Measurements from ENCODE around the gene MAOA.
"Not testable (repeated sequence)": the region's sequence is repeated elsewhere in the genome, so short reads cannot be mapped to it uniquely, and the experiment has no call there.

Gene MAOA

DNA sequence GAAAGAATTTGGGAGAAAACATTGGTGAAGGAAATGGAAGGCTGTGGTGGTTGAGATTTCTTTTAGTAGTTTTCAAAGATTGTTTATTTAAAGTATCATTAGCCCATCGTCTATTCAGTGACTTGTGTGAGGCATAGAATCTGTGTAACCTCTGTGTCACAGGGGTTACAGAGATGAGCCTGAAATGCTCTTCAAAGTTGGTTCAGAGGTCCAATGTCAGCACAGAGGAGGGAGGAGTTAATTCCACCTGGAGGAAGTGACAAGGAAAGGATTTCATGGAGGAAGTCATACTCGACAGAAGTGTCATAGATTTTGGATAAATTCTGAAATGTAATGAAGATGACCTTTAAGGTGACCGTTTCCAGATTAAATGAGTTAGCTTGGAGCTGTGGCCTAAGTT lies 8.2 kb downstream of the MAOA start:
- no peak for DNase-seq

DNA sequence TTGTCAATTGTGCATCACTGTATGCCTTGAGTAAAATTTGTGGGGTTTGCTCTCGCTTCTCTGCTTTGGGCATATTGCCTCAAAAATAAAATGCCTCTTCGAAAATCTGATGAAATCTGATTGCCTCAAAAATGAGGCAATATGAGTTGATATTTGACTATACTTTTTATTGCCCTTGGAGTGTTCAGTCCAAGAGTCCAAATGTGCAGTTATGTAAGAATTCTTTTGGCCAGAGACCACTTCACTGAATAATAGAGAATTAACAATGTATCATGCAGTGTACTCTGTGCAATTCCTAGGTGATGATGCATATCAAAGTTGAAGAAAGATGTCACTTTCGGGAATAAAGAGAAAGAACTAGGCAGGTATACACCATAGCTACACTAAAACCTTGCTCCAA lies 8.6 kb downstream of the MAOA start:
- DNase-seq: no peak

- DNase-seq: no peak
Measured at GRCh38 chrX:43666311-43666912, 10.3 kb downstream of the MAOA start.

DNA sequence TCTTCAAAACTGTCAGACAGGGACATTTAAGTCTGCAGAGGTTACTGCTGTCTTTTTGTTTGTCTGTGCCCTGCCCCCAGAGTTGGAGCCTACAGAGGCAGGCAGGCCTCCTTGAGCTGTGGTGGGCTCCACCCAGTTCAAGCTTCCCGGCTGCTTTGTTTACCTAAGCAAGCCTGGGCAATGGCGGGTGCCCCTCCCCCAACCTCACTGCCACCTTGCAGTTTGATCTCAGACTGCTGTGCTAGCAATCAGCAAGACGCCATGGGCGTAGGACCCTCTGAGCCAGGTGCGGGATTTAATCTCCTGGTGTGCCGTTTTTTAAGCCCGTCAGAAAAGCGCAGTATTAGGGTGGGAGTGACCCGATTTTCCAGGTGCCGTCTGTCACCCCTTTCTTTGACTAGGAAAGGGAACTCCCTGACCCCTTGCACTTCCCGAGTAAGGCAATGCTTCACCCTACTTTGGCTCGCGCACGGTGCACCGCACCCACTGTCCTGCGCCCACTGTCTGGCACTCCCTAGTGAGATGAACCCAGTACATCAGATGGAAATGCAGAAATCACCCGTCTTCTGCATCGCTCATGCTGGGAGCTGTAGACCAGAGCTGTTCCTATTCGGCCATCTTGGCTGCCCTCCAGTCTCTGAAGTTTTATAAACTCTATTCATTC lies 20.0 kb downstream of the MAOA start:
- DNase-seq: not testable (repeated sequence)

GRCh38 chrX:43676971-43677572 lies 21.0 kb downstream of the MAOA start:
- DNase-seq: no peak

GRCh38 chrX:43677993-43678392 lies 21.9 kb downstream of the MAOA start:
- no peak for DNase-seq

DNA sequence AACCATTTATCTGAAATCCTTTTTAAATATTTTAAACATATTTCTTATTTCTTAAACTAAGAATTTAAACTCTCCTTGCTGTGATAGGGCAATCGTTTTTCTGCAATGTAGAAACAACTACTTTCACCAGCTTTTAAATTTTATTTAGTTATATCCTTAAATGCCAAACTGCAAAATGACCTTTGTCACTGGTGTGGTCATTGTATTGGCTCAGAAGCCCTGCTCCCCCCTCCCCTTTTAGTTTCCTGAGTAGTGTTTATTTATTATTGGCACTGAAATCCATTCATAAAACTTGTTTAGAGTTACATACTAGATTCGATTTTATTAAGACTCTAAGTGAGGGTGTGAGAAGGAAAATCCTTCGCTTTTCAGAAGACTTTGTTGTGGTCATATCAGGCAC lies 23.0 kb downstream of the MAOA start:
- no peak for DNase-seq

GRCh38 chrX:43679778-43680177 lies 23.7 kb downstream of the MAOA start:
- no peak for DNase-seq

GRCh38 chrX:43682726-43683125 lies 26.6 kb downstream of the MAOA start:
- DNase-seq: no peak

DNA sequence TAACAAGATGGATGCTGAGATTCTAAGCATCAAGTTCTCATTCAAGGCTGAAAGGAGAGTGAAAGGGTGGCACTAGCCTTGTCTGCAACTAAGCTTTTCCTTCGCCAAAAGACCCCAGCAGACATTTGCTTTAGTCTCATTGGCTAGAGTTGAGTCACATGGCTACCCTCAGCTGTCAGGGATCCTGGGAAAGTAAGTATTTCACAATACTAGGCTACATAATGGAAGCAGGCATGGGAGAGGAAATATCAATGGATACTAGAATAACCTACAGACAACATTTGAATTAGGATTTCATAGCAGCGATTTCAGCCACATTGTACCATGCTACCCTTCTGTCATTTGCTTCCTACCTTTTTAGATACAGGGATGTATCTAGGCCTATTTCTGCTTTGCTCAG lies 29.1 kb downstream of the MAOA start:
- no peak for DNase-seq

DNA sequence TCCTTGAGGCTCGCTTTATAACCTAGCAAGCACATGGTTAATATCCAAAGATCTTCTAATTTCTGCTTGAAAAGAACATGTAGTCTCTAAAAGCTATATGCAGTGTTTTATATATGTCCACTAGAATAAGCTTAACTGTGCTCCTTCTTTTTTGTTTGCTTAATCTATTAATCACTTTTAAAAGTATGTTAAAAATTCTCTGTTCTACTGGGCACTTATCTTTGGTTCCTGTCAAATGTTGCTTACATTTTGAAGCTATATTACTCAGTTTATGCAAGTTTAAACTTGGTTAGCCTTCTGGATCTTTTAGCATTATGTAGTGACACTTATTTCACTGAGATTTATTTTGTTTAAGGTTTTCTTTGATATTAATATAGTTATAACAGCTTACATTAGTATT lies 32.5 kb downstream of the MAOA start:
- DNase-seq: no peak

GRCh38 chrX:43693602-43694406 lies 37.7 kb downstream of the MAOA start:
- no peak for DNase-seq

- DNase-seq: peak in 1 of 2 donors; percentile 7
Measured at GRCh38 chrX:43699475-43699874, 43.4 kb downstream of the MAOA start.

- DNase-seq: no peak
Measured at GRCh38 chrX:43702079-43702524, 46.0 kb downstream of the MAOA start.

- DNase-seq: no peak
Measured at GRCh38 chrX:43702660-43703059, 46.6 kb downstream of the MAOA start.

- DNase-seq: no peak
Measured at GRCh38 chrX:43703211-43703791, 47.2 kb downstream of the MAOA start.

DNA sequence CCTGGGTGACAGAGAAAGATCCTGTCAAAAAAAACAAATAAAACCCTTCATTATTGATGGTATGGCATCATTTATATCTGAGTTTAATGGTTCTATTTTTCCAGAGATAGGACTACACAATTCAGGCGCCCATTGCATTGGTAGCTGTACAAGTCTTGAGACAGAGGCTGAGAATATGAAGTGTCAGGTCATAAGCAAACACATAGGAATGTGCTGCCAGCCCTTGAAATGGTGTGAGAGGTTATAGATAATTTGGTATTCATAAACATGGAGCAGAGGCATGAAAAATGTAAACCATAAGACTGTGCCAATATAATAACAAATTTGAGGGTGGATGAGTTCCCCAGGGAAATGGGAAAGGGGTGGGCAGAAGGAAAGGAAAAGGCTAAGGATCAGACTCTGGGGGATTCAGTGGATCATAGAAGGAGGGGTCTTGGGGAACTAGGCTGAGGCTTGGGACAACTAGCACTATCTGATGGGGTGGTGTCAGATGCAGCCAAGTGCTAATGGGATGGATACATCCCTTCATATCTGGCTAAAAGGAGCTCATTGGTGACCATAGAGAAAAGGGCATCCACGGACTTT lies 50.8 kb downstream of the MAOA start:
- no peak for DNase-seq

DNA sequence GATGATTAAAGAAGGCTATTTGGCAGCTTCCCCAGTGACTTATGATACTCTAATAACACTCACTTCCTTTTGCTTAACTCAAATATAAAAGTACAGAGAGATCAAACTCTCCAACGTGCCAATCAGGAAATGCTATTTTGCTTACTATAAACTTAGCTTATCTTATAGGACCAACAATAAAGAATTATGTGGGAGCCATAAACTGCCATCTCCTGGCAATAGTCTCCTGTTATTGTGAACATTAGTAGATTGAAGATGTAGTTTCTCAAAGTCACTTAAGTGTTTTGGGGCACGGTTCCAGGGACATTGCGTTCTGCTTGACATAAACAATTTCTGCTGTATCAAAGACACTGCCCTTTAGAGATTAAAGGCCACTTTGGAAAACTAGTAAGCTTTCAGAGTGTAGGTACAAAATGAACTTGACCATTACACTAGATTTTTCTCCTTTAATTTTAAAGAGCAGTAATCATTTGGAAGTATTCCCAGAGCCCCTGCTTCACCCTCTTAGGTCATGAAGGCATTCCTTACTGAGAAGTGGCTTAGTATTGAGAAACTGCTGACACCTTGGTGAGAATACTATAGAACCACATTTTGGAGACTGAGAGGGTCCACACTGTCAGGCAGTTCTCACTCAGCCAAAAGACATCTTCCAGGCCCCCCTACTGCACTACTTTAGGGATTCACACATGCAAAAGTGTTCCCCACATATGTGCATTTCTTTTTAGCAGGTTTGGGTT lies 51.9 kb downstream of the MAOA start:
- no peak for DNase-seq

- DNase-seq: no peak
Measured at GRCh38 chrX:43716144-43716543, 60.0 kb downstream of the MAOA start.

DNA sequence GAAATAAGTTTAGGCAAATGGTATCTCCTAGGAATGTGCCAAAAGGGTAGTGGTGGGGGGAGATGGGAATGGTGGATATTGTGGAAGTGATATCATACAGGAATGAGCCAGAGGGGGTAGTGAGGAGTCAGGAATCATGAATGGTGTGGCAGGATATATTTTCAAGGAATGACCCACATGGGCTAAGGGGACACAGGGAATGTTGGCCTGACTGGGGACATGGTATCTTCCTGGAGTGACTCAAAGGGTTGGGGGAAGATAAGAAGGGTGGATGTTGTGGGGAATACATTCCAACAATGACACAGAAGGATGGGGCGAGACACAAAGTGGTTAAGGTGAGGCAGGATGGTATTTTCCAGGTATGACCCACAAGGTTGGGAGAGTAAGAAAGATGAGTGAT lies 60.6 kb downstream of the MAOA start:
- no peak for DNase-seq

- no peak for DNase-seq
Measured at GRCh38 chrX:43717161-43717560, 61.1 kb downstream of the MAOA start.

GRCh38 chrX:43718081-43718480 lies 62.0 kb downstream of the MAOA start:
- no peak for DNase-seq

All from hippocampal formation (tissue), 2 donors.